Activated T-helper 17 cell treated with anti-CD3 and anti-CD28 coated beads, Interleukin-2, amount 50 U/mL, for 72 hours (primary cell): Measurements from ENCODE around the gene KCNJ3. TPM values are rescaled to one million over a fixed set of nuclear protein-coding genes. Genes with fewer than 3 reads are reported as not detected.

ENCODE experiments used
- ATAC-seq: fragments of 150-1000 bp; cut with Tn5 transposase; replicated peaks from 2 replicates; pipeline ENCODE4 v1.10.0; 2021; ENCODE audit warnings: mild to moderate bottlenecking, moderate library complexity
- H3K27ac Mint-ChIP-seq: one replicate; pipeline ENCODE4 v1.8.0; 2022; ENCODE audit warnings: mixed read lengths
- H3K27me3 Mint-ChIP-seq: one replicate; pipeline ENCODE4 v1.8.0; 2022; ENCODE audit warnings: mixed read lengths
- H3K36me3 Mint-ChIP-seq: one replicate; pipeline ENCODE4 v1.8.0; 2022; ENCODE audit warnings: low read depth, mild to moderate bottlenecking, mixed read lengths
- H3K4me1 Mint-ChIP-seq: one replicate; pipeline ENCODE4 v1.8.0; 2022; ENCODE audit warnings: mixed read lengths
- H3K4me3 Mint-ChIP-seq: one replicate; pipeline ENCODE4 v1.8.0; 2022; ENCODE audit warnings: mild to moderate bottlenecking, mixed read lengths
- H3K9me3 Mint-ChIP-seq: one replicate; pipeline ENCODE4 v1.8.0; 2022; ENCODE audit warnings: mixed read lengths
- total RNA-seq, 2 donors: library from RNA; stranded (reverse); gene quantifications; one replicate each; pipeline ENCODE4 v1.2.3, GENCODE V29; 2022

Gene KCNJ3, protein sequence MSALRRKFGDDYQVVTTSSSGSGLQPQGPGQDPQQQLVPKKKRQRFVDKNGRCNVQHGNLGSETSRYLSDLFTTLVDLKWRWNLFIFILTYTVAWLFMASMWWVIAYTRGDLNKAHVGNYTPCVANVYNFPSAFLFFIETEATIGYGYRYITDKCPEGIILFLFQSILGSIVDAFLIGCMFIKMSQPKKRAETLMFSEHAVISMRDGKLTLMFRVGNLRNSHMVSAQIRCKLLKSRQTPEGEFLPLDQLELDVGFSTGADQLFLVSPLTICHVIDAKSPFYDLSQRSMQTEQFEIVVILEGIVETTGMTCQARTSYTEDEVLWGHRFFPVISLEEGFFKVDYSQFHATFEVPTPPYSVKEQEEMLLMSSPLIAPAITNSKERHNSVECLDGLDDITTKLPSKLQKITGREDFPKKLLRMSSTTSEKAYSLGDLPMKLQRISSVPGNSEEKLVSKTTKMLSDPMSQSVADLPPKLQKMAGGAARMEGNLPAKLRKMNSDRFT
- not detected for total RNA-seq

DNA sequence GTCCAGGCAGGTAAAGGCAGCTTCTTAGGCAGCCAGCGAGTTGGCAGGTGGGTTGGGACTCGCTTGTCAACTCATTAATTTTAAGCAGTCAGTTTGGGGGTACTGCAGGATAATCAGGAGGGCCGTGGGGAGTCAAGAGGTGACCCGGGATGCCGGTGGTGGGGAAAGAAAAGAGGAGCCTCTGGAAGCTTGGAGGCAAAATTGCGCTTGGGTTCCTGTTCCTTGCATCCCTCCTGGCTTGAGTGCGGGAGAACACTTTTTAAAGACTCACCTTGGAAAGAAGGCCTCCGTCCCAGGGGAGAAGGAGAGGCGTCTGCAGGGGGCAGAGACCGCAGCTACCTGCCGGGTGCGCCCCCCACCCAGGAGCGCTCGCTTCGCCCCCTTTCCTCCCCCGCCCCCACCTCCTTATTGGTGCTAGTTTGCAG, at the start of gene KCNJ3:
KCNJ3 (plus strand) TSS at position 400 of the 425 bp plus-strand sequence. CDS start 81 bp downstream, outside the sequence.
- H3K27me3 Mint-ChIP-seq: peaks cover 28% of the 10 kb centered on the region
- H3K4me1 Mint-ChIP-seq: peaks cover 5% of the 10 kb centered on the region
- no peak within 1 kb of the TSS for H3K27ac Mint-ChIP-seq
- H3K36me3 Mint-ChIP-seq: no peaks in the 10 kb centered on the region
- no peak for ATAC-seq
- H3K9me3 Mint-ChIP-seq: peaks cover 4% of the 10 kb centered on the region
- H3K4me3 Mint-ChIP-seq: no peak within 1 kb of the TSS

GRCh38 chr2:154655499-154655898, 43.0 kb upstream of the KCNJ3 start:
- no peak overlapping the region for H3K27ac Mint-ChIP-seq
- no peak overlapping the region for H3K4me3 Mint-ChIP-seq

DNA sequence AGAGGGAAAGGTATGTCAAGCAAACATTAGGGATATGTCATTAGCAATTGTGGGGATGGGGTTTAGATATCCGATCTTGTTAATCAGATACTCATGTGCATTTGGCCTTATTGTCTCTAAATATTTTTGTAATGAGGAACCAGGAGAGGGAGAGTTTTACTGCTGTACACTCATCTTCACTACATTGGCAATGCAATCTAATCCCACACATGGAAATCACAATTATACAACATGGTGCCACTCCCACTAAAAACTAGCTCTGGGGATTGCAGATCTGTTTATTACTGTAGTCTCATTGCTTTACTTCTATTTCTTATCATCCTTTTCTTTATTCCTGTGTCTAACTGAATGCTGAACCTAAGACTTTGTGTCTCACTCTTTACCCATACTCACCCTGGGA, 39.6 kb upstream of the KCNJ3 start:
- no peak for ATAC-seq
- Mint-ChIP-seq H3K27me3 (no peaks in the 10 kb centered on the region), H3K4me3 (no peak overlapping the region)

More at GRCh38 chr2:154655499-154655898, 43.0 kb upstream of the KCNJ3 start:
- H3K27me3 Mint-ChIP-seq: no peaks in the 10 kb centered on the region
- no peaks in the 10 kb centered on the region for H3K4me1 Mint-ChIP-seq
- peaks cover 4% of the 10 kb centered on the region for H3K9me3 Mint-ChIP-seq
- ATAC-seq: no peak
- no peaks in the 10 kb centered on the region for H3K36me3 Mint-ChIP-seq

DNA sequence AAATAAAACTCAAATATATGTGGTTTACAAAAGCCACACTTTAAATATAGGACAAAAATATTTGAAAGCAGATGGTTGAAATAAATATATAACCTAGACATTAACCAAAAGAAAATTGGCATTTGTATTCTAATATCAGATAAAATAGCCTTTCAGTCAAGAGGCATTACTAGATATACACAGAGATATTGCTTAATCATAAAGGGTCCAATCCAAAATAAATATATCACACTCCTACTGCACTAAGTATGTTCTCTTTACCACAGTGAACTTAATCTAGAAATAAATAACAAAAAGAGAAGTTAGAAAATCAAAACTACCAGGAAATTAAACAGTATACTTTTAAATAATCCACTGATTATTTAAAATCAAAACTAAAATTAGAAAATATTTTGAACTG, 34.2 kb upstream of the KCNJ3 start:
- no peak for ATAC-seq
- Mint-ChIP-seq H3K9me3 (peaks cover 8% of the 10 kb centered on the region), H3K4me3 (no peak overlapping the region), H3K4me1 (no peaks in the 10 kb centered on the region), H3K27ac (no peak overlapping the region), H3K27me3 (no peaks in the 10 kb centered on the region), H3K36me3 (no peaks in the 10 kb centered on the region)

More for the DNA sequence above, 39.6 kb upstream of the KCNJ3 start:
- Mint-ChIP-seq H3K27ac (no peak overlapping the region), H3K4me1 (no peaks in the 10 kb centered on the region), H3K36me3 (no peaks in the 10 kb centered on the region), H3K9me3 (peaks cover 5% of the 10 kb centered on the region)

- Mint-ChIP-seq H3K9me3 (peaks cover 3% of the 10 kb centered on the region), H3K27me3 (no peaks in the 10 kb centered on the region), H3K36me3 (no peaks in the 10 kb centered on the region), H3K4me1 (no peaks in the 10 kb centered on the region), H3K4me3 (no peak overlapping the region), H3K27ac (no peak overlapping the region)
- ATAC-seq: no peak
Observed at GRCh38 chr2:154670083-154670482, 28.4 kb upstream of the KCNJ3 start.

- no peak overlapping the region for H3K4me3 Mint-ChIP-seq
- no peaks in the 10 kb centered on the region for H3K36me3 Mint-ChIP-seq
- H3K27ac Mint-ChIP-seq: no peak overlapping the region
- H3K27me3 Mint-ChIP-seq: no peaks in the 10 kb centered on the region
- H3K9me3 Mint-ChIP-seq: peaks cover 3% of the 10 kb centered on the region
- no peak for ATAC-seq
- no peaks in the 10 kb centered on the region for H3K4me1 Mint-ChIP-seq
Observed at GRCh38 chr2:154673694-154674093, 24.8 kb upstream of the KCNJ3 start.

DNA sequence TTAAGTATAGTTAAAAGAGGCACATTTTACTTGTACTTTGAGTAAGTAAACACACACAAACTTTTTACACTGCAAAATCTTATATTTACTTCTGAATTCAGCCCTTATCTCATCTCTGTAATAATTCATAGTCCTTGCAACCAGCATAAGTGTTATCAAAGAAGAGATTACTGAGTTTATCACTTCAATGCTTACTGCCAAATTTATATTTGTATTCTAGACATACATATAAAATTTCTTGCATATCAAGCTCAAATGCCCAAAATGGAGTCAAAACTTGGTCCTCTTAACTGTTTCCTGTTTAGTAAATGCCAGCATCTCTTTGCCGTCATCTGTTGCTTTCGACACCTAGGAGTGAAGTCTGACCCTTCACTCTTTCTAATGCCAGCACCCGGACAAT, 21.1 kb upstream of the KCNJ3 start:
- no peak overlapping the region for H3K4me3 Mint-ChIP-seq

DNA sequence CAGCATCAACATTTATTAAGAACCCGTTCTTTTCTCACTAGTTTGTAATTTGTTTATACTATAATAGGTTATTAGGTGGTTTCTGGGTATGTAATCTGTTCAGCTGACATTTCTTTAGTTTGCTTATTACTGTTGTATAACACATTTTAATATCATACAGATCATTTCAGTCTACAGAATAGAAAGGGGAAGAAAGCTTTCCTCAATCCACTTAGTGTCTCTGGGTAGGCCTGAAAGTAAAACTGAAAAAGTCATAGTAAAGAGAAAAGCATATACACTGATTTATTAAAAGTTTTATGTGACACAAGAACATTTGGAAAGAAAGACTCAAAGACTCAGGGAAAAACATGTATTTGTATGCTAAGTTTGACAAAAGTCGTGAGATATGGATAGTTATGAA, 16.8 kb upstream of the KCNJ3 start:
- Mint-ChIP-seq H3K27me3 (no peaks in the 10 kb centered on the region), H3K9me3 (peaks cover 19% of the 10 kb centered on the region), H3K4me3 (no peak overlapping the region), H3K36me3 (no peaks in the 10 kb centered on the region), H3K27ac (no peak overlapping the region), H3K4me1 (no peaks in the 10 kb centered on the region)
- no peak for ATAC-seq

More for the DNA sequence above, 21.1 kb upstream of the KCNJ3 start:
- no peak for ATAC-seq
- no peaks in the 10 kb centered on the region for H3K36me3 Mint-ChIP-seq
- no peaks in the 10 kb centered on the region for H3K27me3 Mint-ChIP-seq
- H3K4me1 Mint-ChIP-seq: no peaks in the 10 kb centered on the region
- H3K9me3 Mint-ChIP-seq: peaks cover 7% of the 10 kb centered on the region
- no peak overlapping the region for H3K27ac Mint-ChIP-seq

DNA sequence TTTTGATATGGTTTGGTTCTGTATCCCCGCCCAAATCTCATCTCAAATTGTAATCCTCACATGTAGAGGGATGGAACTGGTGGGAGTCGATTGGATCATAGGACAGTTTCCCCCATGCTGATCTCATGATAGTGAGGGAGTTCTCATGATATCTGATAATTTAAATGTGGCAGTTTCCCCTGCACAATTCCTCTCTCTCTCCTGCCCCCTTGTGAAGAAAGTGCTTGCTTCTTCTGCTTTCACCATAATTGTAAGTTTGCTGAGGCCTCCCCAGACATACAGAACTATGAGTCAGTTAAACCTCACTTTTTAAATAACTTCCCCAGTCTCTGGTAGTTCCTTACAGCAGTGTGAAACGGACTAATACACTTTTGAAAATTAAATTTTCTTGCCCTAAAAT, 12.3 kb upstream of the KCNJ3 start:
- ATAC-seq: no peak
- no peaks in the 10 kb centered on the region for H3K27me3 Mint-ChIP-seq

DNA sequence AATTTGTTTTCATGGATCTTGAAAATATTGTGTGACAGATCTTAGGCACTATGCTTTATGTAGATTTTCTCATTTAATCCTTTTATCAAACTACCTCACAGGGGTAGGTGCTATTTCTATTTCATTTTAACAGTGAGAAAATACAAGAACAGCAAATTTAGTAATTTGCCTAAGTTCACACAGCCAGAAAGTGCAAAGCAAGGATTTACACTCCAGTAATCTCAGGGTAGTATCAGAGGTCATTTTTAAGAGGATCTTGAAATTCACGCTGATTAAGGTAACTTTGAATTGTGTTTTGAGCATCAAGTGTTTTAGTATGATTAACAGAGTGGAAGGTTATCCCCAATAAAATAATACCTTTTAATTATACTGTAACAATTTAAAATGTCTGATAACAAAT, 10.1 kb upstream of the KCNJ3 start:
- H3K4me3 Mint-ChIP-seq: no peak overlapping the region

More for the DNA sequence above, 12.3 kb upstream of the KCNJ3 start:
- no peak overlapping the region for H3K27ac Mint-ChIP-seq
- no peaks in the 10 kb centered on the region for H3K4me1 Mint-ChIP-seq
- no peak overlapping the region for H3K4me3 Mint-ChIP-seq
- H3K9me3 Mint-ChIP-seq: peaks cover 16% of the 10 kb centered on the region
- H3K36me3 Mint-ChIP-seq: no peaks in the 10 kb centered on the region

GRCh38 chr2:154689158-154689557, 9.3 kb upstream of the KCNJ3 start:
- Mint-ChIP-seq H3K4me1 (no peaks in the 10 kb centered on the region), H3K9me3 (peaks cover 12% of the 10 kb centered on the region), H3K36me3 (no peaks in the 10 kb centered on the region), H3K4me3 (no peak overlapping the region), H3K27ac (no peak overlapping the region), H3K27me3 (no peaks in the 10 kb centered on the region)
- no peak for ATAC-seq

More for the DNA sequence above, 10.1 kb upstream of the KCNJ3 start:
- H3K36me3 Mint-ChIP-seq: no peaks in the 10 kb centered on the region
- peaks cover 12% of the 10 kb centered on the region for H3K9me3 Mint-ChIP-seq
- H3K27me3 Mint-ChIP-seq: no peaks in the 10 kb centered on the region
- no peaks in the 10 kb centered on the region for H3K4me1 Mint-ChIP-seq
- no peak overlapping the region for H3K27ac Mint-ChIP-seq
- no peak for ATAC-seq

DNA sequence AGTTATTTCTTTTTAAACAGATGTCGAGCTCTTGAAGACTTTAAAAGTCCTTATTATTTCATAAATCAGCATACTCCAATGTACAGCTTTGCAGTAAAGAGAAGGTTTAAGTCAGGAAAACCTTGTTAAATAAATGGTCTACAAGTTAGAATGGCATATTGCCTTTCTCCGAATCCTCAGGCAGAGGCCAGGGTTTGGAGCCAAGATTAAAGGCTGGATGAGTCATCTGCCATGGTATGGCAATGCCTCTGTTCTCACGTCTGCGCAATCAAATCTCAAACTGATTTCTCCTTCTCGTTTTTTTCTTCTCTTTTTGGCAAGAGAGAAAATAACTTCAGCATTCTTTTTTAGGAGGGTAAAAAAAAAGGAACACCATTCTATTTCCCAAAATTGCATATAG, 5.6 kb upstream of the KCNJ3 start:
- no peak for ATAC-seq
- no peaks in the 10 kb centered on the region for H3K4me1 Mint-ChIP-seq
- H3K27me3 Mint-ChIP-seq: peaks cover 13% of the 10 kb centered on the region
- H3K36me3 Mint-ChIP-seq: no peaks in the 10 kb centered on the region
- no peak overlapping the region for H3K27ac Mint-ChIP-seq
- H3K4me3 Mint-ChIP-seq: no peak overlapping the region
- H3K9me3 Mint-ChIP-seq: no peaks in the 10 kb centered on the region

GRCh38 chr2:154693741-154694340, 4.7 kb upstream of the KCNJ3 start:
- no peak overlapping the region for H3K27ac Mint-ChIP-seq
- no peaks in the 10 kb centered on the region for H3K9me3 Mint-ChIP-seq
- H3K36me3 Mint-ChIP-seq: no peaks in the 10 kb centered on the region
- peaks cover 15% of the 10 kb centered on the region for H3K27me3 Mint-ChIP-seq
- ATAC-seq: no peak
- H3K4me3 Mint-ChIP-seq: no peak overlapping the region
- H3K4me1 Mint-ChIP-seq: peaks cover 1% of the 10 kb centered on the region

GRCh38 chr2:154694881-154695280, 3.6 kb upstream of the KCNJ3 start:
- H3K27ac Mint-ChIP-seq: no peak overlapping the region
- no peak for ATAC-seq
- H3K4me3 Mint-ChIP-seq: no peak overlapping the region
- H3K9me3 Mint-ChIP-seq: peaks cover 4% of the 10 kb centered on the region
- H3K27me3 Mint-ChIP-seq: peaks cover 24% of the 10 kb centered on the region
- peaks cover 5% of the 10 kb centered on the region for H3K4me1 Mint-ChIP-seq
- H3K36me3 Mint-ChIP-seq: no peaks in the 10 kb centered on the region

DNA sequence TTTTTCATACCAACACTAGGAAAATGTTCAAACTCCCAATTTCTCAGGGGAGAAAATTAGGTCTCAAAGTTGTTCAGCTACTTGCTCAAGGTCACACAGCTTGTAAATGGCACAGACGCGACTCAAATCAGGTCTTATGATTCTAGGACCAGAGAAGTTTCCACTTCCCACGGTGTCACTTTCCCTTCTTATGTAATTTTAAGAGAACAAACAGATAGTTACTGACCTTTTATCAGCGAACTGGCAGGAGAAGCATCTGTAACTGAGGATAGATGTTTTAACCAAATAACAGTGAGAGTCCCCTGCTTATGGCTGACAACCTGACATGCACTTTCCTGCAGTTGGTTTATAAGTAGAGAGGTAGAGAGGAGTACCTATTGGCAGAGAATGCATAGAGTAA, 2.1 kb upstream of the KCNJ3 start:
- H3K9me3 Mint-ChIP-seq: peaks cover 4% of the 10 kb centered on the region
- H3K27me3 Mint-ChIP-seq: peaks cover 28% of the 10 kb centered on the region
- H3K27ac Mint-ChIP-seq: no peak overlapping the region
- ATAC-seq: no peak
- no peaks in the 10 kb centered on the region for H3K36me3 Mint-ChIP-seq
- H3K4me1 Mint-ChIP-seq: peaks cover 5% of the 10 kb centered on the region
- no peak overlapping the region for H3K4me3 Mint-ChIP-seq
